Measurements from ENCODE around the gene COL8A1. TPM values are rescaled to one million over a fixed set of nuclear protein-coding genes. Genes with fewer than 3 reads are reported as not detected.
A peak's percentile ranks its signal among the peaks of the same experiment; 100 is the strongest.

COL8A1 gene
- total RNA-seq, 1 donor from 2014 or later: 123 TPM

GRCh38 chr3:99741588-99741987 is 103.2 kb downstream of the COL8A1 start:
- H3K27ac ChIP-seq (ENCODE audit: low read depth, low read length): no peak overlapping the region
- H4K20me1 ChIP-seq (ENCODE audit: insufficient read depth, low read length): no peaks in the 10 kb centered on the region
- Mint-ChIP-seq H3K27me3 (ENCODE audit: low read depth, unreplicated experiment) (no peaks in the 10 kb centered on the region), H3K4me1 (ENCODE audit: low read depth, unreplicated experiment) (peaks cover 3% of the 10 kb centered on the region), H3K36me3 (ENCODE audit: low read depth, unreplicated experiment) (peaks cover 16% of the 10 kb centered on the region), H3K9me3 (ENCODE audit: unreplicated experiment) (peaks cover 11% of the 10 kb centered on the region), H3K27ac (ENCODE audit: unreplicated experiment) (no peak overlapping the region), H3K4me3 (ENCODE audit: unreplicated experiment) (no peak overlapping the region)
- H3K9me3 ChIP-seq (ENCODE audit: insufficient read depth, low read depth, low read length): peaks cover 4% of the 10 kb centered on the region
- no peaks in the 10 kb centered on the region for H3K4me1 ChIP-seq (ENCODE audit: insufficient read depth, low read length)
- no peak for TF ChIP-seq EZH2 (IDR thresholded peaks at IDR 0.05; ENCODE audit: insufficient read depth, low read length)
- TF ChIP-seq CTCF (IDR thresholded peaks at IDR 0.05; ENCODE audit: insufficient read depth, low read depth, low read length): no peak
- H3K79me2 ChIP-seq (ENCODE audit: insufficient read depth, low read length): no peaks in the 10 kb centered on the region
- no peak for FAIRE-seq
- H3K4me3 ChIP-seq (ENCODE audit: insufficient read depth, low read depth, low read length): no peak overlapping the region
- H3K27me3 ChIP-seq (ENCODE audit: insufficient read depth, low read length): no peaks in the 10 kb centered on the region
- peaks cover 3% of the 10 kb centered on the region for H3K36me3 ChIP-seq (ENCODE audit: insufficient read depth, low read length)
- H3K4me2 ChIP-seq (ENCODE audit: low read length): no peak overlapping the region
- DNase-seq (ENCODE audit: low read depth): no peak
- H2AFZ ChIP-seq (ENCODE audit: low read depth, low read length): no peak overlapping the region
- no peak overlapping the region for H3K9ac ChIP-seq (ENCODE audit: low read length)

DNA sequence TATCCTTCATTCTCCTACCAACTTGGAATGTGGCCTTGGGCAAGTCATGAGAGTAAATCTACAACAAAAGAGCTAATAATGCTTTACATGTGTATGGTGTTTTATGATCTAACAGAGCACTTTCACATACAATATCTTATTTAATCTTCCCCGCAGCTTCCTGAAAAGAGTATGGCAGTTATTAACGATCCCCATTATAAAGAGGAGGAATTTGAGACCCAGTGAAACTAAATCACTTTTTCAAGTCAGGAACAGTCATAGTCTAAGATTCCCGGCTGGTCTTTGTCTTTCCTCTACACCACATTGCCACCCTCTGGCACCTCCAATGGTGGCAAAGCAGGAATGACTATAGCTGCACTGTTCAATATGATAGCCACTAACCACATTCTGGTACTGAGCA is 109.5 kb downstream of the COL8A1 start:
- Mint-ChIP-seq H3K27me3 (ENCODE audit: low read depth, unreplicated experiment) (no peaks in the 10 kb centered on the region), H3K27ac (ENCODE audit: unreplicated experiment) (peak overlapping the region; percentile 35), H3K9me3 (ENCODE audit: unreplicated experiment) (no peaks in the 10 kb centered on the region), H3K36me3 (ENCODE audit: low read depth, unreplicated experiment) (peaks cover 5% of the 10 kb centered on the region), H3K4me1 (ENCODE audit: low read depth, unreplicated experiment) (peaks cover 22% of the 10 kb centered on the region), H3K4me3 (ENCODE audit: unreplicated experiment) (no peak overlapping the region)
- no peak overlapping the region for H3K4me3 ChIP-seq (ENCODE audit: insufficient read depth, low read depth, low read length)
- no peak overlapping the region for H3K9ac ChIP-seq (ENCODE audit: low read length)
- peak overlapping the region; percentile 27 for H2AFZ ChIP-seq (ENCODE audit: low read depth, low read length)
- TF ChIP-seq EZH2 (IDR thresholded peaks at IDR 0.05; ENCODE audit: insufficient read depth, low read length) (no peak), CTCF (IDR thresholded peaks at IDR 0.05; ENCODE audit: insufficient read depth, low read depth, low read length) (peak; percentile 38)
- no peaks in the 10 kb centered on the region for H4K20me1 ChIP-seq (ENCODE audit: insufficient read depth, low read length)
- DNase-seq (ENCODE audit: low read depth): peak; percentile 45
- H3K4me1 ChIP-seq (ENCODE audit: insufficient read depth, low read length): peaks cover 19% of the 10 kb centered on the region
- H3K36me3 ChIP-seq (ENCODE audit: insufficient read depth, low read length): no peaks in the 10 kb centered on the region
- FAIRE-seq: peak; percentile 73
- no peak overlapping the region for H3K27ac ChIP-seq (ENCODE audit: low read depth, low read length)
- H3K4me2 ChIP-seq (ENCODE audit: low read length): no peak overlapping the region
- no peaks in the 10 kb centered on the region for H3K27me3 ChIP-seq (ENCODE audit: insufficient read depth, low read length)
- H3K9me3 ChIP-seq (ENCODE audit: insufficient read depth, low read depth, low read length): no peaks in the 10 kb centered on the region
- H3K79me2 ChIP-seq (ENCODE audit: insufficient read depth, low read length): peaks cover 4% of the 10 kb centered on the region

DNA sequence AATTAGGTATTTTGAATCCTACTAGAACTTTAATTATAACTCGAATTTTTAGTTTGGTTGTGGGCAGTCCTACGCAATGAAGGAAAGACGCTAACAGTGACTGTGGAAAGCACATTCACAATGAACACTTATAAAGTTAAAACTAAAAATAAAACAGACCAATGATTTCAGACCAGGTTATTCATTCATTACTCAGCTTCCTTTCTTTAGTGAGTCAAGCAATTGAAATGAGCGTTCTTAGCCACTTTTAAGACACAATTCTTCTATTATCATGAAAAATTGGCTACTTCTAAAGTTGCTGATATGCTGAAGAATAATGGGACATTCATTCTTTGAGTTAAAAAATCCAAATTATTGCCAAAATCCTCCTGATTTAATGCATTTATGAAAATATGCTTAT is 113.3 kb downstream of the COL8A1 start:
- Mint-ChIP-seq H3K27me3 (ENCODE audit: low read depth, unreplicated experiment) (no peaks in the 10 kb centered on the region), H3K4me3 (ENCODE audit: unreplicated experiment) (no peak overlapping the region), H3K27ac (ENCODE audit: unreplicated experiment) (peak overlapping the region; percentile 94), H3K9me3 (ENCODE audit: unreplicated experiment) (no peaks in the 10 kb centered on the region), H3K36me3 (ENCODE audit: low read depth, unreplicated experiment) (peaks cover 3% of the 10 kb centered on the region), H3K4me1 (ENCODE audit: low read depth, unreplicated experiment) (peaks cover 26% of the 10 kb centered on the region)
- no peaks in the 10 kb centered on the region for H3K27me3 ChIP-seq (ENCODE audit: insufficient read depth, low read length)
- H3K27ac ChIP-seq (ENCODE audit: low read depth, low read length): peak overlapping the region; percentile 86
- H2AFZ ChIP-seq (ENCODE audit: low read depth, low read length): no peak overlapping the region
- DNase-seq (ENCODE audit: low read depth): peak; percentile 91
- H3K79me2 ChIP-seq (ENCODE audit: insufficient read depth, low read length): peaks cover 4% of the 10 kb centered on the region
- no peak for TF ChIP-seq EZH2 (IDR thresholded peaks at IDR 0.05; ENCODE audit: insufficient read depth, low read length)
- TF ChIP-seq CTCF (IDR thresholded peaks at IDR 0.05; ENCODE audit: insufficient read depth, low read depth, low read length): no peak
- H3K4me3 ChIP-seq (ENCODE audit: insufficient read depth, low read depth, low read length): no peak overlapping the region
- peaks cover 2% of the 10 kb centered on the region for H3K36me3 ChIP-seq (ENCODE audit: insufficient read depth, low read length)
- no peaks in the 10 kb centered on the region for H3K9me3 ChIP-seq (ENCODE audit: insufficient read depth, low read depth, low read length)
- H3K4me2 ChIP-seq (ENCODE audit: low read length): peak overlapping the region; percentile 53
- peak overlapping the region; percentile 49 for H3K9ac ChIP-seq (ENCODE audit: low read length)
- H3K4me1 ChIP-seq (ENCODE audit: insufficient read depth, low read length): peaks cover 27% of the 10 kb centered on the region
- FAIRE-seq: peak; percentile 91
- no peaks in the 10 kb centered on the region for H4K20me1 ChIP-seq (ENCODE audit: insufficient read depth, low read length)
